Uterus (tissue), 2 donors: ENCODE results near the gene COPS7A.

ENCODE experiments used
- CTCF ChIP-seq, 4 experiments: fragments of 200-600 bp in 2 of 4; fragments of 450-650 bp in 2 of 4; sonication (generic) in 2 of 4; IDR thresholded peaks; one replicate each; pipeline ENCODE4 v1.5.1; 2016 to 2019; ENCODE audit warnings: antibody characterized with exemption in 4 of 4, mild to moderate bottlenecking in 2 of 4, moderate library complexity in 1 of 4
- POLR2A ChIP-seq, 2 donors: fragments of 450-650 bp; IDR thresholded peaks; one replicate each; pipeline ENCODE4 v1.6.1; 2016; ENCODE audit warnings: antibody characterized with exemption in 2 of 2, mild to moderate bottlenecking in 1 of 2, moderate library complexity in 1 of 2

- TF ChIP-seq CTCF (IDR thresholded peaks at IDR 0.05) (no peak), POLR2A (IDR thresholded peaks at IDR 0.05) (no peak)
Measured at GRCh38 chr12:6750506-6750905, 26.7 kb downstream of the COPS7A start.
